HCT116 (cell line): ENCODE results near the gene CDC42EP3. TPM values are rescaled to one million over a fixed set of nuclear protein-coding genes. Genes with fewer than 3 reads are reported as not detected.

Experiments used
- ATAC-seq: fragments of 200-7000 bp; cut with Tn5 transposase; 2 replicates; pipeline ENCODE4 v1.9.1; 2020; ENCODE audit warnings: mild to moderate bottlenecking, moderate library complexity
- BruUV-seq: library from RNA; stranded (reverse); fragments of 400-500 nt; replicated peaks from 2 replicates; lab custom pipeline; 2021; lab: Mats Ljungman, UMichigan
- CTCF ChIA-PET: fragments of 300-600 bp; sonication (Branson Sonifier 250); formaldehyde crosslinking; loops from one replicate; lab custom pipeline; 2021; ENCODE audit warnings: antibody characterized with exemption; lab: Charles Lee
- POLR2A ChIA-PET: fragments of 300-600, 350-600 bp; sonication (Branson Sonifier 250); formaldehyde crosslinking; loops from one replicate; lab custom pipeline; 2021; ENCODE audit warnings: antibody characterized with exemption; lab: Charles Lee
- RAD21 ChIA-PET, 2 experiments: fragments of 300-600 bp; sonication (Branson Sonifier 250); formaldehyde crosslinking; loops; one replicate each; lab custom pipeline; 2023; ENCODE audit warnings: low total read pairs in 2 of 2; ENCODE audit not compliant: uncharacterized antibody in 2 of 2, unreplicated experiment in 2 of 2, low non-redundant PET in 1 of 2; lab: Charles Lee
- DNase-seq: peaks from one replicate; pipeline ENCODE4 v3.0.0-alpha.2; 2010; ENCODE audit warnings: low read depth, low spot score
- H2AFZ ChIP-seq: fragments of 200-600 bp; shearing (Covaris generic), sonication (generic); 2 replicates; pipeline ENCODE4 v1.6.1; 2017; ENCODE audit warnings: low read depth, mixed run types, mixed read lengths, antibody characterized with exemption, low read length; ENCODE audit not compliant: poor library complexity, severe bottlenecking
- H3K27ac ChIP-seq: 2 replicates; pipeline ENCODE4 v1.5.1; 2012; ENCODE audit warnings: low read depth, low read length
- H3K27me3 ChIP-seq: fragments of 200-600 bp; sonication (generic); 2 replicates; pipeline ENCODE4 v1.6.1; 2016; ENCODE audit warnings: mixed run types, low read length, mixed read lengths; ENCODE audit not compliant: insufficient read depth
- H3K36me3 ChIP-seq, 2 experiments: fragments of 200-500 bp in 1 of 2; fragments of 200-600 bp in 1 of 2; sonication (Bioruptor generic) in 1 of 2; sonication (generic) in 1 of 2; 2 replicates each; pipeline versions ENCODE4 v1.5.1 to v1.6.1; 2014 to 2016; ENCODE audit warnings: low read length in 2 of 2, inconsistent platforms in 1 of 2, mixed read lengths in 1 of 2, mixed run types in 1 of 2; ENCODE audit not compliant: insufficient read depth in 2 of 2, control insufficient read depth in 1 of 2
- H3K4me1 ChIP-seq, 2 experiments: fragments of 200-600 bp in 1 of 2; sonication (generic) in 1 of 2; 2 replicates each; pipeline versions ENCODE4 v1.5.1 to v1.6.1; 2012 to 2017; ENCODE audit warnings: low read length in 2 of 2, inconsistent platforms in 1 of 2, mild to moderate bottlenecking in 1 of 2, mixed read lengths in 1 of 2, mixed run types in 1 of 2, moderate library complexity in 1 of 2; ENCODE audit not compliant: insufficient read depth in 2 of 2, control insufficient read depth in 1 of 2
- H3K4me2 ChIP-seq: fragments of 200-600 bp; sonication (generic); 2 replicates; pipeline ENCODE4 v1.6.1; 2017; ENCODE audit warnings: mixed run types, low read length, mixed read lengths
- H3K4me3 ChIP-seq, 2 experiments: fragments of 200-600 bp in 1 of 2; sonication (generic) in 1 of 2; replicated peaks in 1 of 2; 2 replicates each; pipeline ENCODE4 v1.5.1; 2011 to 2016; ENCODE audit warnings: low read length in 2 of 2, control low read depth in 1 of 2, low read depth in 1 of 2, mild to moderate bottlenecking in 1 of 2, mixed read lengths in 1 of 2, mixed run types in 1 of 2
- H3K79me2 ChIP-seq: fragments of 200-600 bp; sonication (generic); 2 replicates; pipeline ENCODE4 v1.6.1; 2017; ENCODE audit warnings: mild to moderate bottlenecking, mixed run types, low read length, moderate library complexity, mixed read lengths; ENCODE audit not compliant: insufficient read depth
- H3K9ac ChIP-seq: fragments of 200-600 bp; sonication (generic); 2 replicates; pipeline ENCODE4 v1.6.1; 2016; ENCODE audit warnings: low read length, mixed read lengths
- H3K9me2 ChIP-seq: fragments of 200-600 bp; sonication (generic), shearing (Covaris generic); 2 replicates; pipeline ENCODE4 v1.6.1; 2017; ENCODE audit warnings: mixed run types, mild to moderate bottlenecking, moderate library complexity; ENCODE audit not compliant: insufficient read depth
- H3K9me3 ChIP-seq, 2 experiments: fragments of 200-500 bp in 1 of 2; fragments of 200-600 bp in 1 of 2; sonication (Bioruptor generic) in 1 of 2; sonication (generic) in 1 of 2; 2 replicates each; pipeline ENCODE4 v1.6.1; 2014 to 2017; ENCODE audit warnings: low read length in 2 of 2, mixed read lengths in 2 of 2, inconsistent platforms in 1 of 2, low read depth in 1 of 2, mild to moderate bottlenecking in 1 of 2, mixed run types in 1 of 2, moderate library complexity in 1 of 2; ENCODE audit not compliant: control insufficient read depth in 1 of 2, insufficient read depth in 1 of 2
- H4K20me1 ChIP-seq: fragments of 200-600 bp; sonication (generic), shearing (Covaris generic); 2 replicates; pipeline ENCODE4 v1.6.1; 2017; ENCODE audit warnings: mixed run types, mild to moderate bottlenecking, moderate library complexity; ENCODE audit not compliant: insufficient read depth
- ATF3 ChIP-seq: IDR thresholded peaks from 2 replicates; pipeline ENCODE4 v1.6.1; 2012
- CBX3 ChIP-seq: IDR thresholded peaks from 2 replicates; pipeline ENCODE4 v1.6.1; 2012; ENCODE audit warnings: low read depth
- ELF1 ChIP-seq: IDR thresholded peaks from 2 replicates; pipeline ENCODE4 v1.6.1; 2012; ENCODE audit warnings: low read depth, borderline replicate concordance
- EZH2 ChIP-seq: fragments of 200-600 bp; sonication (generic); IDR thresholded peaks from 2 replicates; pipeline ENCODE4 v1.6.1; 2017; ENCODE audit warnings: antibody characterized with exemption, mixed run types
- EZH2phosphoT487 ChIP-seq: fragments of 200-600 bp; IDR thresholded peaks from 2 replicates; pipeline ENCODE4 v1.6.1; 2018; ENCODE audit warnings: antibody characterized with exemption, borderline replicate concordance
- FOSL1 ChIP-seq: IDR thresholded peaks from 2 replicates; pipeline ENCODE4 v1.6.1; 2012; ENCODE audit warnings: low read depth
- MAX ChIP-seq: IDR thresholded peaks from 2 replicates; pipeline ENCODE4 v1.6.1; 2012
- SIN3A ChIP-seq: IDR thresholded peaks from 2 replicates; pipeline ENCODE4 v1.6.1; 2012; ENCODE audit warnings: low read depth
- TCF7L2 ChIP-seq: IDR thresholded peaks from 2 replicates; pipeline ENCODE4 v1.7.0; 2011; ENCODE audit warnings: borderline replicate concordance, inconsistent platforms; ENCODE audit not compliant: insufficient read depth, insufficient read length; ENCODE audit errors: extremely low read depth
- YY1 ChIP-seq: IDR thresholded peaks from 2 replicates; pipeline ENCODE4 v1.6.1; 2011; ENCODE audit warnings: low read length, low read depth, moderate library complexity, mild to moderate bottlenecking; ENCODE audit not compliant: insufficient replicate concordance; ENCODE audit errors: extremely low read depth
- ZFX ChIP-seq: fragments of 450-650 bp; IDR thresholded peaks from 2 replicates; pipeline ENCODE4 v1.6.1; 2017
- ZNF274 ChIP-seq: fragments of 200-500 bp; sonication (Bioruptor generic); IDR thresholded peaks from 2 replicates; pipeline ENCODE4 v1.6.1; 2014; ENCODE audit warnings: mild to moderate bottlenecking, low read depth, low read length, inconsistent platforms
- intact Hi-C: fragments of 100-400 bp; cut with micrococcal nuclease; formaldehyde crosslinking; loops from 2 replicates; pipeline ENCODE4 v1.10.0; 2022
- total RNA-seq: library from RNA; stranded (reverse); gene quantifications from one replicate; pipeline ENCODE4 v1.2.1, GENCODE V29; 2021; ENCODE audit not compliant: unreplicated experiment

The CDC42EP3 gene
- total RNA-seq, 1 experiment from 2014 or later: 38.2 TPM

GRCh38 chr2:37658682-37659081, 12.8 kb downstream of the CDC42EP3 start:
- DNase-seq: no peak
- H4K20me1 ChIP-seq: no peaks in the 10 kb centered on the region
- H3K9ac ChIP-seq: no peak overlapping the region
- H2AFZ ChIP-seq: no peak overlapping the region
- H3K27ac ChIP-seq: no peak overlapping the region
- H3K9me3 ChIP-seq: no peaks in the 10 kb centered on the region
- CTCF ChIA-PET: no interaction called here
- BruUV-seq: no TSS peak
- H3K36me3 ChIP-seq: no peaks in the 10 kb centered on the region; a peak in 1 of 4 replicates
- no peak overlapping the region for H3K4me3 ChIP-seq
- H3K4me1 ChIP-seq: peaks cover 9 to 36% of the 10 kb centered on the region in 2 experiments; a peak in 3 of 4 replicates
- no peak overlapping the region for H3K4me2 ChIP-seq
- RAD21 ChIA-PET: no interaction called here
- TF ChIP-seq EZH2phosphoT487: no peak
- TF ChIP-seq SIN3A: no peak
- no peak for TF ChIP-seq ATF3
- no peak for TF ChIP-seq ELF1
- TF ChIP-seq EZH2: no peak
- no peak for TF ChIP-seq ZFX
- no peak for TF ChIP-seq MAX
- TF ChIP-seq YY1: no peak
- no peak for TF ChIP-seq TCF7L2
- TF ChIP-seq CBX3: no peak
- TF ChIP-seq FOSL1: no peak
- no peak for TF ChIP-seq ZNF274
- TF ChIP-seq, all 23 proteins: peak for 0
- H3K9me2 ChIP-seq: no peaks in the 10 kb centered on the region
- intact Hi-C loops: no loop called here
- POLR2A ChIA-PET: no interaction called here
- no peak for ATAC-seq
- peaks cover 98% of the 10 kb centered on the region for H3K79me2 ChIP-seq
- no peaks in the 10 kb centered on the region for H3K27me3 ChIP-seq
